AG09319 (cell line): Measurements from ENCODE around the gene BAIAP2.

Experiments used
- DNase-seq: peaks from one replicate; pipeline ENCODE4 v3.0.0-alpha.2; 2010; ENCODE audit warnings: low read depth; ENCODE audit errors: extremely low read depth
- TF ChIP-seq, protein P1 (sequence below): IDR thresholded peaks from 2 replicates; pipeline ENCODE4 v1.5.1; 2011; ENCODE audit warnings: low read depth, mild to moderate bottlenecking, inconsistent platforms, low read length, moderate library complexity

Gene BAIAP2

DNA sequence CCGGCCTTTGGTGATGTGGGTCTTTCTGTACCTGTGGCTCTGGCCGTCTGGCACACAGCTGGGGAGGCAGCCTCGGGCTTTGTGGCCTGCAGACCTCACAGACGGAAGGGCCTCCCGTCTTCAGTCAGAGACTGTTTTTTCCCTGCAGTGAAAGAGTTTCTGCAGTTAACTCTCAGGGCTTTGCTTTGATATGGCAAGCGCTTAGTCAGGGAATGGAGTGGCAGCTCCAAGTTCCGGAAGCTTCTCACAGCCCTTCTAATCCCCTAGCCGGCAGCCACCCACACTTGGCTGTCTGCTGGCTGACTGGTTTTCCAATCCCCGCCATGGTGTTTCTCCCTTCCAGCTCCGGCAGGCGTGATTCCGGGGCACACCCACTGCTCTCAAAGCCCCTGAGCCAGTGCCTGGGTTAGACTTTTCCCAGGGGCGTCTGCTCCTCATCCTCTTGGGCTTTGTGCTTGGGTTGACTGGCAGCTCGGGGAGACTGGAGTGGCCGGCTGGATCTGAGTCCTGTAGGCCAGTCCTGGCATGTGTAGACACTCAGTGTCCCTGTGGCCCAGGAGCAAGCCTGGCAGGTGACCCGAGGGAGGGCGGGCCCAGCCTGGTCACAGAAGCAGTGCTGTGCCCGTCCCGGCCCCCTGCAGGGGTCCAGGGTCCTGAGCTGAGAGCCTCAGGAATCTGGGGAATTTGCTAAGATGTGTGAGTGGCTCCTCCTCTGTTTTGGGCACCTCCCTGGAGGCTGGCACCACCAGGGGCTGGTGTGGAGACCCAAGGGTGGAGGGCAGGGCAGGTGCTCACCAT, 29.9 kb downstream of the BAIAP2 start:
- TF ChIP-seq, protein P1, sequence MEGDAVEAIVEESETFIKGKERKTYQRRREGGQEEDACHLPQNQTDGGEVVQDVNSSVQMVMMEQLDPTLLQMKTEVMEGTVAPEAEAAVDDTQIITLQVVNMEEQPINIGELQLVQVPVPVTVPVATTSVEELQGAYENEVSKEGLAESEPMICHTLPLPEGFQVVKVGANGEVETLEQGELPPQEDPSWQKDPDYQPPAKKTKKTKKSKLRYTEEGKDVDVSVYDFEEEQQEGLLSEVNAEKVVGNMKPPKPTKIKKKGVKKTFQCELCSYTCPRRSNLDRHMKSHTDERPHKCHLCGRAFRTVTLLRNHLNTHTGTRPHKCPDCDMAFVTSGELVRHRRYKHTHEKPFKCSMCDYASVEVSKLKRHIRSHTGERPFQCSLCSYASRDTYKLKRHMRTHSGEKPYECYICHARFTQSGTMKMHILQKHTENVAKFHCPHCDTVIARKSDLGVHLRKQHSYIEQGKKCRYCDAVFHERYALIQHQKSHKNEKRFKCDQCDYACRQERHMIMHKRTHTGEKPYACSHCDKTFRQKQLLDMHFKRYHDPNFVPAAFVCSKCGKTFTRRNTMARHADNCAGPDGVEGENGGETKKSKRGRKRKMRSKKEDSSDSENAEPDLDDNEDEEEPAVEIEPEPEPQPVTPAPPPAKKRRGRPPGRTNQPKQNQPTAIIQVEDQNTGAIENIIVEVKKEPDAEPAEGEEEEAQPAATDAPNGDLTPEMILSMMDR, result no peak
- peak; percentile 27 for DNase-seq

DNA sequence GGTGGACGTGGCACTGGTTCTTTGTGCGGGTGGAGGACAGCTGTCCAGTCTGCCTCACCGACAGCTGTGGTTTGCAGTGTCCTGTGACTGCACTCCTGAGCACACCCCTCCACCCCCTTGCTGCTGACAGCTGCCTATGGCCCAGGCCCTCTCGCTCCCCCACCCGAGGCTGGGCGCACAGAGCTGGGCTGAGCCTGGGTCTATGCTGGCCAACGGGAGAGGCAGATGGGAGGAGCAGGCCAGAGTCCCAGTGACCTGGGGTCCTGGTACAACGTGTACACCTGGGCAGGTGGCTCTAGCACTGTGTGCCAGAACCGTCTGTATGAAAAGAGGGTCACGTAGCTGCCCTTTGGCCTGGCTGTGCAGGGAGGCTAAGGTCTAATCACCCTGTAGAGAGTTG, 30.5 kb downstream of the BAIAP2 start:
- DNase-seq, result no peak
- TF ChIP-seq, protein P1, result no peak

DNA sequence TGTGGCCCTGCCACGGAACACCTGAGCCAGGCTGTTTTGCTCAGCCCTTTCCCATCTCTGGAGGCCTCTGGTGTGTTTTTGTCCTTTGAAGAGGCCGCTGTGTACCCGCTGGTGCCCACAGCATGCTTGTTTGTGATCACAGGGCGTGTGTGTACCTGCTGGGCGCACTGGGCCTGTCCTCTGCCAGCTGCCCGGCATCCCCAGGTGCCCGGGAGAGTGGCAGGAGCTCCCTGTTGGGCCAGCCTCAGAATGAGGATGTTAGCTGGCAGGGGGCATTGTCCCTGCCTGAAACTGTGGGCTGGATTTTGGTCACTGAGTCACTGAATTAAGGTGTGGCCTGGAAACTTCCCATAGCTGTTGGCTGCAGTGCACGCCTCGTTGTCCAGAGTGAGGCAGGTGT, 31.1 kb downstream of the BAIAP2 start:
- DNase-seq, result no peak
- TF ChIP-seq, protein P1, result no peak

DNA sequence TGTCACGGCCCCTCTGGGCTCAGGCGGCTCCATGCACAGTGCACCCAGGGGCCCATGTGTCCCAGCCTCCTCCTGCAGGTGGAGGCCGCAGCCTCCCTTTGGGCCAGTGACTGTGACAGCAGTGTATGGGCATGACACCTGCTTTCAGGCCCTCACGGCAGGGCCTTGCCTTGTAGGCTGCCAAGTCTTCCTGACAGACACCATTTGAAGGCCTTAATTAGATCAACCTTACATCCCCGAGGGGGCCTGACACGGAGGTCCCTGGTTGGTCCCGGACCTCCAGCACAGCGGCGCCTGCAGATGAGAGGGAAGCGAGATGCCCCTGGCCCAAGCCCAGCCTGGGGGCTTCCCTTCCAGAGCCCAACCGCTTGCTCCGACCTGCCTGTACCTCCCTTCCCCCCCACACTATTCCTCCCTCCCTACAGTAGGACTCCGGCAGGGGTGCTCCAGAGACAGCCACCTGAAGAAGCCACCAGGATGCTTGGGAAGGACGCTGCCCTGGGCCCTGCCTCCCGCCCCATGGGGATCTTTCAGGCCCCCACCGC, 31.9 kb downstream of the BAIAP2 start:
- DNase-seq, result no peak
- TF ChIP-seq, protein P1, result no peak

DNA sequence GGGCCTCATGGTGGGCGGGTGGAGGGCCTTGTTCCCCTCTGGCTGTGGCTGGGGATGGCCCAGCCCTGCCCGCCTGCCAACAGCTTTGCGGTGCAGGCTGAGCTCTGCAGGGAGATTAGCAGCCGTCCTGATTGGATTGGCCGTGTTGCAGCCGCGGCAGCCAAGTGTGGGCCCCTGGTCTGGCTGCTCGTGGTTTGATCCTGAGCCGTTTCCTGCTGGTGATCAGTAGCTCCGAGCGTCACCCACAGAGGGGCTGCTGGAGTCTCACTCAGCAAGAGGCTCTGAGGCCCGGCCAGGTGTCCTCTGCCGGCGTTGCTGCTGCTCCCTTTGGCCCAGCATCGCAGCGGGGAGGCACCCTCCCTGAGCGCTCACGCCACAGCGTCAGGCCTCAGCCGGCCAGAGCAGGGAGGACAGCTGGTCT, 32.5 kb downstream of the BAIAP2 start:
- DNase-seq, result no peak
- TF ChIP-seq, protein P1, result no peak

DNA sequence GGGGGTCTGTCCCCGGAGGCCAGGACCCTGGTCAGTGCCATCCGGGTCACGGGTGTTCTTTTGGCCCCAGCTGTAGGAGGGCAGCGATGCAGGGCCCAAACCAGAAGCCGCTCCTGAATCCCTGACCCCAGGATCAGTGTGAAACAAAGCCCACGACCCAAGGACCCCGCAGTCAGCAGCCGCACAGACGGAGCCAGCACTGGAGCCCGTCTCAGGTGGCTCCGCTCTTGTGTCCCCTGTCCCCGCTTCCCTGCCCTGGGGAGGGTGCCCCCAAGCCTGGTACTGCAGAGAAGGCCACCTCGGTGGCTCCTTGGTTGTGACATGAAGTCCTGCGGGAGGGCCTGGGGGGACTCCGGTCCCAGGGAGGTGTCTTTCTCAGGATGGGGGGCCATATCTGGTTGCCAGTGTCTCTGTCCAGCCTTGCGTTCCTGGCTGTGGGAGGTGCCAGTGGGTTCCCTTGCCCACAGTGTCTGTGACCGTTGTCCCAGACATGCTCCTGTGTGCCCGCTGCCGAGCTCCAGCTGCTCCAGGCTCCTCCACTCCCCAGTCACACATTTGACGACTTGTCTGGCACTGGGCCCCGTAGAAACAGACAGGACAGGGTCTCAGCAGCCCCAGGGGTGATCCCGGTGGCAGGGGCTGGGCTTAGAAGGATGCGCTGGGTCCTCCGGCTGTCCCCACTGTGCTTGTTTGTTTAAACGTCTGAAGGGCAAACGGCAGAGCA, 33.6 kb downstream of the BAIAP2 start:
- TF ChIP-seq, protein P1, result no peak
- no peak for DNase-seq

DNA sequence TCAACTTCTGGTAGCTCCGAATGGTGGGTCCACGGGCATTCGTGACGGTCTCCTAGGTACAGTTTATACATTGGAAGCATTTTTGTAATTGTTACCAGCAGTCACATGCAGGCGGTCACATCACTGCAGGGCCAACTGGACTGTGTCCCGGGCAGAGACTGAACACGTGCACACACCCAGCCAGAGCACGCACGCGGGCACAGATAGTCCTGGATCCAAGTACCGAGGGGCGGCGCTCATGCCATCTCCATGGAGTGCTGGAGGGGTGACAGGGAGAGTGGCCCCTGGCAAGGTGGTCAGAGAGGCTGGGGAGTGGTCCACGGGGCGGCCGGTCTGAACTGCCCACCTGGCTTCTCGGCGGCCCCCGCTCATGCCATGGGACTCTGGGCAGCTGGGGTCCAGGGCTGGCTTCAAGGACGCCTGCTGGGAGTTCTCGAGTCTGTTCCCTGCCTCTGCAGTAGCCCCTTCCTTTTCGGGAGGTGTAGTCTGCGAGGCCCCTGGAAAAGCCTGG, 34.2 kb downstream of the BAIAP2 start:
- no peak for DNase-seq
- TF ChIP-seq, protein P1, result no peak
